Fibroblast of skin of left quadriceps (primary cell): Measurements from ENCODE around the gene ZMYND11.
"Not testable (repeated sequence)": the region's sequence is repeated elsewhere in the genome, so short reads cannot be mapped to it uniquely, and the experiment has no call there.

Experiments
- DNase-seq, 2 experiments: peaks; one replicate each; pipeline ENCODE4 v3.0.0-alpha.2; 2013; ENCODE audit warnings: low read depth in 2 of 2

The ZMYND11 gene

GRCh38 chr10:282294-283139 is 147.3 kb downstream of the ZMYND11 start:
- DNase-seq: peak; percentile 24 to 34

- no peak for DNase-seq
Observed at GRCh38 chr10:283140-283479, 147.9 kb downstream of the ZMYND11 start.

GRCh38 chr10:283916-284356 is 148.7 kb downstream of the ZMYND11 start:
- DNase-seq: no peak

- no peak for DNase-seq
Observed at GRCh38 chr10:285216-285615, 150.0 kb downstream of the ZMYND11 start.

GRCh38 chr10:287026-287709 is 151.9 kb downstream of the ZMYND11 start:
- no peak for DNase-seq

- no peak for DNase-seq
Observed at GRCh38 chr10:287814-288213, 152.6 kb downstream of the ZMYND11 start.

- no peak for DNase-seq
Observed at GRCh38 chr10:288316-289200, 153.3 kb downstream of the ZMYND11 start.

- DNase-seq: no peak
Observed at GRCh38 chr10:289581-289980, 154.3 kb downstream of the ZMYND11 start.

- no peak for DNase-seq
Observed at GRCh38 chr10:290026-290725, 154.9 kb downstream of the ZMYND11 start.

- no peak for DNase-seq
Observed at GRCh38 chr10:293636-294035, 158.4 kb downstream of the ZMYND11 start.

GRCh38 chr10:297567-297966 is 162.3 kb downstream of the ZMYND11 start:
- DNase-seq: peak; percentile 47 to 56

- no peak for DNase-seq
Observed at GRCh38 chr10:298033-298432, 162.8 kb downstream of the ZMYND11 start.

- no peak for DNase-seq
Observed at GRCh38 chr10:299512-299911, 164.3 kb downstream of the ZMYND11 start.

- DNase-seq: no peak
Observed at GRCh38 chr10:299969-300368, 164.7 kb downstream of the ZMYND11 start.

- not testable (repeated sequence) for DNase-seq
Observed at GRCh38 chr10:300580-300979, 165.3 kb downstream of the ZMYND11 start.

GRCh38 chr10:301536-301935 is 166.3 kb downstream of the ZMYND11 start:
- DNase-seq: no peak
